22Rv1 (cell line): ENCODE measurements around the gene OGDHL.
"Not testable (repeated sequence)": the region's sequence is repeated elsewhere in the genome, so short reads cannot be mapped to it uniquely, and the experiment has no call there.

Source experiments
- H3K27ac ChIP-seq: fragments of 450-650 bp; 2 replicates; pipeline ENCODE4 v1.5.1; 2017
- ZFX ChIP-seq: fragments of 450-650 bp; IDR thresholded peaks from 2 replicates; pipeline ENCODE4 v1.6.1; 2017; ENCODE audit warnings: antibody characterized with exemption, borderline replicate concordance
- TF ChIP-seq, protein P1 (sequence below): fragments of 450-650 bp; IDR thresholded peaks from 2 replicates; pipeline ENCODE4 v1.5.1; 2017; ENCODE audit warnings: mild to moderate bottlenecking

OGDHL gene

DNA sequence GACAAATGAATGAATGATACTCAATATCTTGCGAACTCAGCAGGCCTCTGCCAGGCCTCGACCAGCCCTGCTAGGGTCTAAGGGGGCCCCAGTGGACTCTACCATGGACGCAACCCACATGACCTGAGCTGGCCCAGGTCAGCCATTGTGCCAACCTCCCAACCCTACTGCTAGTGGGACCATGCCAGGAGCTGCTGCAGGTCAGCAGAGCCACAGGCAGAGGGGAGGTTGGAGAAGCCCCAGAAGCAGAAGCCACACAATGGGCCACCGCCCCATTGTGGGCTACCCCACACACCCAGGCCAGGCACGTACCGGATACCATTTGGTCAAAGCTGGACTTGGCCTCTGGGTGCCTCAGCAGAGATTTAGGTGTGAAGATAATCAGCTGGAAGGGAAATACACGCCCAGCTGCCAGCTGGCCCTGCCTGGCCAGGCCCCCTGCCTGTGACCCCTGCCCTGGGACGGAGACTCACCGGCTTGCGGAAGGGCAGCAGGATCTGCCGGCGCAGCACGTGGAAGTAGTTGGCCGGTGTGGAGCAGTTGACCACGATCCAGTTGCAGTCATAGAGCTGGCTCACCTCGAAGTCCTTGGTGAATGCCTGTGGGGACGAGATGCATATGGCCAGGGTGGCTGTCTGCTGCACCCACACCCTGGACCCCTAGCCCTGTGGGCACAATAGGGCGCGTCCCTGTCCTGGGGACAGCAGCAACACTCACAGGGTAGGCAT is 24.5 kb downstream of the OGDHL start:
- no peak overlapping the region for H3K27ac ChIP-seq
- TF ChIP-seq ZFX, result no peak
- TF ChIP-seq, protein P1, sequence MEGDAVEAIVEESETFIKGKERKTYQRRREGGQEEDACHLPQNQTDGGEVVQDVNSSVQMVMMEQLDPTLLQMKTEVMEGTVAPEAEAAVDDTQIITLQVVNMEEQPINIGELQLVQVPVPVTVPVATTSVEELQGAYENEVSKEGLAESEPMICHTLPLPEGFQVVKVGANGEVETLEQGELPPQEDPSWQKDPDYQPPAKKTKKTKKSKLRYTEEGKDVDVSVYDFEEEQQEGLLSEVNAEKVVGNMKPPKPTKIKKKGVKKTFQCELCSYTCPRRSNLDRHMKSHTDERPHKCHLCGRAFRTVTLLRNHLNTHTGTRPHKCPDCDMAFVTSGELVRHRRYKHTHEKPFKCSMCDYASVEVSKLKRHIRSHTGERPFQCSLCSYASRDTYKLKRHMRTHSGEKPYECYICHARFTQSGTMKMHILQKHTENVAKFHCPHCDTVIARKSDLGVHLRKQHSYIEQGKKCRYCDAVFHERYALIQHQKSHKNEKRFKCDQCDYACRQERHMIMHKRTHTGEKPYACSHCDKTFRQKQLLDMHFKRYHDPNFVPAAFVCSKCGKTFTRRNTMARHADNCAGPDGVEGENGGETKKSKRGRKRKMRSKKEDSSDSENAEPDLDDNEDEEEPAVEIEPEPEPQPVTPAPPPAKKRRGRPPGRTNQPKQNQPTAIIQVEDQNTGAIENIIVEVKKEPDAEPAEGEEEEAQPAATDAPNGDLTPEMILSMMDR, result no peak

DNA sequence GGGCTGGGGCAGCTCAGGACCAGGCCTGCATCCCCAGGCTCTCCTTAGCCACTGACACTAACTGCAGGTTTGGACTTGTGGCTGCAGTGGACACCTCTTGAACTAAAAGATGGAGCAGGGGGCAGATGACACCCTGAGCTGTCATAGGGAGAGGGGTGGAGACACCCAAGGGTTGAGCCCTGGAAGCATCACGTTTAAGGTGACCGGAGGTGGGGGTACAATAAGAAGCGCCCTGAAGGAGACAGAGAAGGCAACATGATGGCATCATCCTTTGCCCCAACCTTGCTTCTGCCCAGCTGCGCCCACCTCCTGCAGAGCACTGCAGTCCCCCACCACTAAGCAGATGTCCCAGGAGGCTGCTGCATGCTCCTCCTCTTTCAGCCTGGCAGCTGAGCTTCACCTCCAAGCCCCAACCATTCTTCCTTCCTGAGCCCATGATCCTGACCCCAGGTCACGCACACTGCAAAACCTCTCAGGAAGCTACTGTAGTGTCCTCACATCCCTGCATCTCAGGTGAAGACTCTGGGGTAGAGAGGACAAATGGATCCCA is 25.5 kb downstream of the OGDHL start:
- H3K27ac ChIP-seq, result no peak overlapping the region
- TF ChIP-seq, protein P1, result no peak
- TF ChIP-seq ZFX, result no peak

DNA sequence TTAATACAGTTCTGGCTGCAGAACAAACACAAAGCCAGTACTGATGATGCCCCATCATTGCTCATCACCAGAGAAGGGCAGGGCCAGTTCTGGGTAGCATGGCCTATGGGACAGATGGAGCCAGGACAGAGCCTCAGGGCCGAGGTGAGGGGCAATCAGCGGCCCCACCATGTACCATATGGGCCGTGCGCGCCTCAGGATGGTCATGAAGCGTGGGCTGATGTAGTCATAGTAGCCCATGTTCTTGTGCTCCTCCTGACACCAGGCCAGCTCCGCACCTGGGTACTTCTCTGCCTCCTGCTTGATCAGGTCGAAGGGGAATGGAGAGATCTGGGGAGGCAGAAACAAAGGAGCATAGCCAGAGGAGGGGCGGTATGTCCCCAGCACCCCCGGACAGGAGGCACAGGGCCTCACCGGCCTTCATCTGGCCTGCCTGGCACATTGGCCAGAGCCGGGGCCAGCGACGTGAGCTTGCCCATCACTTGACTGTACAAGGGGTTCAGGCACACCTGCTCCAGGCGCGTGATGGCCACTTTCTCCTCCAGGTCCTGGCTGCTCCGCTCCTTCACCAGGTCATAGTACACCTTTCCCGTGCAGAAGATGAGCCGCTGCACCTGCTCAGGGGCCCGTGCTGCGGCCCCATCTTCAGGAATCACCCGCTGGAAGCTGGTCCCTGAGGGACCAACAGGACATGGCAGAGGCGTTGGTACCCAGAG is 26.1 kb downstream of the OGDHL start:
- no peak overlapping the region for H3K27ac ChIP-seq
- no peak for TF ChIP-seq ZFX
- TF ChIP-seq, protein P1, result no peak

DNA sequence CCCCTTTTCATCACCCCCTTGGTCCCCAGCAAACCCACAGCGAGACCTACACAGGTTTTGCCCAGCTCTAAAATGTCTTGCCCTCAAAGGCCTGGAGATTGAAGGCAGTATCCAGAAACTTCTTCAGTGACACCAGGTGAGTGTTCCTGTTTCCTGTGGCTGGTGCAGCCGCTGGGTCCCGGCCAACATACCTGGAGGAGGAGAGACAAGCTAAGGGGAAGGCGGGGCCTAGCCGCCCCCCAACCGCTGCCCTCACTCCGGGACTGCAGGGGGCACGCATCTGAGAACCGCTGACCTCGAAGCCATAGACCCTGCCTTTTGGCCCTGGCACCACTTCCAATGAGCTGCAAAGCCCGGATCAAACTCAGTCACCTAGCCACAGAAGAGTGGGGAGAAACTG is 27.0 kb downstream of the OGDHL start:
- H3K27ac ChIP-seq, result no peak overlapping the region
- TF ChIP-seq, protein P1, result no peak
- no peak for TF ChIP-seq ZFX

DNA sequence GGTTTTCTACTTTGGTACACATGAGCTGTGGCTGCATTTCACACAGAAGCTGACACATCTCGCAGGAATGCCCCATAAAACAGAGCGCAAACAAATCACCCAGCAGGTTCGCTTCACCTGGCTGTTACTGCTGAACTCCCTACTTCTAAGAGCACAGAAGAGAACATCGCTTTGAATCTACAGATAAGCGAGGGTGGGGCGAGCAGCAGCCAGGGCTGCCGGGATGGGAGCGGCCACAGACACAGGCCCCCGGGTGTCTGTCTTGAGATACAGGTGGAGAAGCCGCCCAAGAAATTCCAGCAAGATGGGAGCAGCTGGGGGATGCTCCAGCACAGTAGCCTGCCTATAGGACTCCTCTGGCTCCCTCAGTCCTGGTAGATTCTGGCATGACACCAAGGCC is 27.4 kb downstream of the OGDHL start:
- TF ChIP-seq ZFX, result no peak
- TF ChIP-seq, protein P1, result no peak
- no peak overlapping the region for H3K27ac ChIP-seq

DNA sequence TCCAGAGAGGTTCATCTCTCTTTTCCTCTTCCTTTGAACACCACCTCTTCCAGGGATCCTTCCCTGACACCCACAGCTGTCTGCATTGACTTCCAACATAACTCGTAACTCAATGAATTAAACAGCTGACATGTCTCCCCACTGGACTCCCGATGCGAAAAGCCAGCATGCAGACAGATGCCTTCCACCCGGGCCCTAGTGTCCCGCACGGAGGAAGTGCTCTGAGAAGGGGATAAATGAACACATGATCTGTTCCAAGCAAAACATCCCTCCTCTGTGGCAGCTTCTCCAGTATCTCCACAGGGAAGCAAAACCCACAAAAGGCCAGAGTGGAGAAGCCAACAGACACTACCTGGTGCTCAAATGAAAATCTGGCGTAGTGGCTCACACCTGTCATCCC is 28.3 kb downstream of the OGDHL start:
- TF ChIP-seq, protein P1, result no peak
- TF ChIP-seq ZFX, result no peak
- no peak overlapping the region for H3K27ac ChIP-seq

DNA sequence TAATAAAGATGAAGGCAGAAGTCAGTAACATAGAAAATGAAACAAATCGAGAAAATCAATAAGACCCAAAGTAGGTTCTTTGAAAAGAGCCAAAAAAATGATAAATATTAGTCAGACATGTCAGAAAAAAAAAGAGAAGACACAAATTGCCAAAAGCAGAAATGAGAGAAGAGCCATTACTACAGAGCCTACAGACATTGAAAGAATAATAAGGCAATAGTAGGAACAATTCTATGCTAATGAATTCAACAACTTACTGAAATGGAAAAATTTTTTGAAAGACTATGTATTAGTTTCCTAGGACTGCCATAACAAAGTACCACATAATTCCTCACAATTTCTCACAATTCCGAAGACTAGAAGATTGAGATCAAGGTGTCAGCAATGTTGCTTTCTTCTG is 35.5 kb downstream of the OGDHL start:
- TF ChIP-seq, protein P1, result no peak
- no peak for TF ChIP-seq ZFX
- H3K27ac ChIP-seq, result no peak overlapping the region

DNA sequence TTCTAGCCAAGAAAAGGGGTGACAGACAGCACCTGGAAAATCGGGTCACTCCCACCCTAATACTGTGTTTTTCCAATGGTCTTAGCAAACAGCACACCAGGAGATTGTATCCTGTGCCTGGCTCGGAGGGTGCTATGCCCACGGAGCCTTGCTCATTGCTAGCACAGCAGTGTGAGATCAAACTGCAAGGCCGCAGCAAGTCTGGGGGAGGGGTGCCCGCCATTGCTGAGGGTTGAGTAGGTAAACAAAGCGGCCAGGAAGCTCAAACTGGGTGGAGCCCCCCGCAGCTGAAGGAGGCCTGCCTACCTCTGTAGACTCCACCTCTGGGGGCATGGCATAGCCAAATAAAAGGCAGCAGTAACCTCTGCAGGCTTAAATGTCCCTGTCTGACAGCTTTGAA is 47.0 kb downstream of the OGDHL start:
- not testable (repeated sequence) for H3K27ac ChIP-seq
